Hematopoietic multipotent progenitor cell treated with erythropoietin and hydrocortisone succinate and interleukin-3 and kit ligand, for 17 days (in vitro differentiated cells): Measurements from ENCODE around the gene ASIC3.
"Not testable (repeated sequence)": the region's sequence is repeated elsewhere in the genome, so short reads cannot be mapped to it uniquely, and the experiment has no call there.

Experiments used
- DNase-seq: peaks from one replicate; pipeline ENCODE4 v3.0.0-alpha.2; 2015; ENCODE audit warnings: low spot score

ASIC3 gene

GRCh38 chr7:151047976-151048815 lies at the start of gene ASIC3:
ASIC3 (plus strand) TSS chr7:151048531; CDS start chr7:151048886, 355 bp downstream.
- no peak for DNase-seq

GRCh38 chr7:150999001-150999400 lies 49.3 kb upstream of the ASIC3 start:
- DNase-seq = no peak

- no peak for DNase-seq
Measured at GRCh38 chr7:150999497-151000230, 48.7 kb upstream of the ASIC3 start.

- DNase-seq = no peak
Measured at GRCh38 chr7:151000897-151001495, 47.3 kb upstream of the ASIC3 start.

- DNase-seq = no peak
Measured at GRCh38 chr7:151001546-151001945, 46.8 kb upstream of the ASIC3 start.

GRCh38 chr7:151003572-151003971 lies 44.8 kb upstream of the ASIC3 start:
- DNase-seq = no peak

GRCh38 chr7:151005566-151005965 lies 42.8 kb upstream of the ASIC3 start:
- DNase-seq = no peak

- DNase-seq = no peak
Measured at GRCh38 chr7:151006590-151007300, 41.6 kb upstream of the ASIC3 start.

- DNase-seq = no peak
Measured at GRCh38 chr7:151007469-151007898, 40.8 kb upstream of the ASIC3 start.

- peak; percentile 41 for DNase-seq
Measured at GRCh38 chr7:151008143-151008510, 40.2 kb upstream of the ASIC3 start.

- peak; percentile 80 for DNase-seq
Measured at GRCh38 chr7:151008511-151009323, 39.6 kb upstream of the ASIC3 start.

- DNase-seq = no peak
Measured at GRCh38 chr7:151009327-151010036, 38.8 kb upstream of the ASIC3 start.

- DNase-seq = no peak
Measured at GRCh38 chr7:151010037-151010306, 38.4 kb upstream of the ASIC3 start.

GRCh38 chr7:151010307-151011096 lies 37.8 kb upstream of the ASIC3 start:
- no peak for DNase-seq

- DNase-seq = no peak
Measured at GRCh38 chr7:151011097-151011409, 37.3 kb upstream of the ASIC3 start.

GRCh38 chr7:151011616-151012015 lies 36.7 kb upstream of the ASIC3 start:
- DNase-seq = not testable (repeated sequence)

- no peak for DNase-seq
Measured at GRCh38 chr7:151012031-151012692, 36.2 kb upstream of the ASIC3 start.

GRCh38 chr7:151012911-151013347 lies 35.4 kb upstream of the ASIC3 start:
- peak; percentile 24 for DNase-seq

- DNase-seq = no peak
Measured at GRCh38 chr7:151013356-151013732, 35.0 kb upstream of the ASIC3 start.
